ENCODE results near the gene IGF1R.

- no peak for TF ChIP-seq CTCF (IDR thresholded peaks at IDR 0.05; ENCODE audit: low read depth, low read length)
- no peak for TF ChIP-seq EZH2phosphoT487 (IDR thresholded peaks at IDR 0.05; ENCODE audit: low read depth)
Measured at GRCh38 chr15:98909968-98910885, 261.9 kb downstream of the IGF1R start.
